ENCODE results near the gene ST6GALNAC2.
"Not testable (repeated sequence)": the region's sequence is repeated elsewhere in the genome, so short reads cannot be mapped to it uniquely, and the experiment has no call there.

The ST6GALNAC2 gene

DNA sequence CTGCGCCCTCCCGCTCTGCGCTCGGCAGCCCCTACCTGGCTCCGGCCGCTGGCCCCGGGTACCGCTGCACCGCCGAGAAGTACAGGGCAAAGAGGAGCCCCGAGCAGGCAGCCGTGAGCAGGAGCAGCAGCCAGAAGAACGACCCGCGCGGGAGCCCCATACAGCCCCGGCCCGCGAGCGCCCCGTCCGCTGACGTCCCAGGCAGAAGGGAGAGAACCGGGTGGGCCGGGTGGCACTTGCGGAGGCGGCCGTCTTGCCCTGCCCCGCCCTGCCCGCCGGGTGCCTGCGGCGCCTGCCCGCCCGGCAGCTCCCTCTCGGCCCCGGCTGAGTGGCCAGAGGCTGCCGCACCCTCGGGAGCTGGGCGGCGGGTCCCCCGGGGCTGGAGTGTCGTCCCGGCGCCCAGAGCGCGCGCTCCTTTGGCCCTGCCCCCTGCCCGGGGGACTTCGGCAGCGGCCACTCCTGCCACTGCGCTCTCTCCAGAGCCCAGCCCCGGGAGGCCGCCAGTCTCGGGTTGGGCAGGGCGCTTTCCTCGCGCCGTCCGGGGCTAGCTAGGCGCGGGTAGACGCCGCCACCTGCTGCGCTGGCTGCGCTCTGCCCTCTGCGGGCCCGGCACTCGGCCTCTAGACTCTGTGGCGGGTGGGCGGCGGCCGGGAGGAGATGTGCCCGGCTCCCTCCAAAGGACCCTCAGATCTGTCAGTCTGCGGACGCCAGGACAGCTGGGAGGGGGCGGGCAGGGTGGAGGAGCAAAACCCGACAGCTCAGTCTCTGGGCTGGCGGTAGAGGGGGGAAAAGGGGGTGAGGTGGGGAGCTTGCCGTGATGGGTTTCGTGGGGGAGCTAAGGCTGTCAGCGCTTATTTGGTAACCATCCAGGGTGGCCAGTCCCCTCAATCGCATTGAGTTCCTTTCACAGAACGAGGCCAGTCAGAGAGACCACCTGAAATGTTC, at the start of gene ST6GALNAC2:
TSS of gene ST6GALNAC2 (minus strand) at position 212 of the 945 bp plus-strand sequence. CDS start at position 160, 52 bp downstream.
- DNase-seq, result peak in 13 of 56 donors; percentile 1 to 72 (median 19)

DNA sequence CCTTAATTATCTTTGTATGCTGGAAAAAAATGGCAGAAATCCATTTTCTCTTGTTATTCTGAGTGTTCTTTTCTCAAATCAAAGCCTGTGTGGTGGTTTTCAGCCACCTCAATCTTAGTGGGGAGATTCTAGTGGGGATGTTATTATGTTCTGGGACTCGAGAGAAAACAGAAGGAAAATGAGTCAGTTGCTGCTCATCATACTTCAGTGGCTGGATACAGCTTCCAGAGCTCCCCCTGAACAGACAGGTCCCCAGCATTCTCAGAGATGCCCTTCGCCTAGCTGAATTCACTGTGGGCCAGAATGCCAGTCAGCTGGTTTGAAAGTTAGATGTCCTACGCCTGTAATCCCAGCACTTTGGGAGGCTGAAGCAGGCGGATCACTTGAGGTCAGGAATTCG, 49.4 kb upstream of the ST6GALNAC2 start:
- no peak for DNase-seq

DNA sequence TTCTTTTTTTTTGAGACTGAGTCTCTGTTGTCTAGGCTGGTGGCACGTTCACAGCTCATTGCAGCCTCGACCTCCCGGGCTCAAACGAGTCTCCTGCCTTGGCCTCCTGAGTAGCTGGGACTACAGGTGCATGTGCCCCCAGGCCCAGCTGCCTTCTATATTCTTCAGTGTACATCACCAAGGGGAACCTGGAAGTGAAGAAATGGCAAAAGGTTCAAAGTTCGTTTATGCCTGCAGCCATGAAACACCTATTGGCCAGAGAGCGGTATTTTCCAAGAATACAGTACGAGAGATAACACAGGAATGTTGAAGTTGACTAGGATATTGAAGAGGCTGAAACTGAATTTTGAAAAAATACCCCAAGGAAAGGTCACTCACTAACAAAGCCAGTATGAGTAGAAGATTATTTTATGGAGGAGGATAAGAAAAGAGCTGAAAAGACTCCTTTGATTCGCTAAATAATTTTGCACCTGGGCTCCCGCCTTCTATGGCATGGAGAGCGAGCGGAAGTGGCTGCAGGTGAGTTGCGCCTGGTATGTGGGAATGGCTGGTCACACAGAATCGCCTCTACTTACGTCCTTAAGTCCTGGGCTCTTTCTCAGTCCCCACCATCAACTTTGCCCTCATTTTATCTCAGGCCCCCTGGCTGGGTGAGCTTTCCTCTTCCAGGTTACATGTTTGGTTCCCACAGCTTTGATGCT, 48.1 kb upstream of the ST6GALNAC2 start:
- no peak for DNase-seq

DNA sequence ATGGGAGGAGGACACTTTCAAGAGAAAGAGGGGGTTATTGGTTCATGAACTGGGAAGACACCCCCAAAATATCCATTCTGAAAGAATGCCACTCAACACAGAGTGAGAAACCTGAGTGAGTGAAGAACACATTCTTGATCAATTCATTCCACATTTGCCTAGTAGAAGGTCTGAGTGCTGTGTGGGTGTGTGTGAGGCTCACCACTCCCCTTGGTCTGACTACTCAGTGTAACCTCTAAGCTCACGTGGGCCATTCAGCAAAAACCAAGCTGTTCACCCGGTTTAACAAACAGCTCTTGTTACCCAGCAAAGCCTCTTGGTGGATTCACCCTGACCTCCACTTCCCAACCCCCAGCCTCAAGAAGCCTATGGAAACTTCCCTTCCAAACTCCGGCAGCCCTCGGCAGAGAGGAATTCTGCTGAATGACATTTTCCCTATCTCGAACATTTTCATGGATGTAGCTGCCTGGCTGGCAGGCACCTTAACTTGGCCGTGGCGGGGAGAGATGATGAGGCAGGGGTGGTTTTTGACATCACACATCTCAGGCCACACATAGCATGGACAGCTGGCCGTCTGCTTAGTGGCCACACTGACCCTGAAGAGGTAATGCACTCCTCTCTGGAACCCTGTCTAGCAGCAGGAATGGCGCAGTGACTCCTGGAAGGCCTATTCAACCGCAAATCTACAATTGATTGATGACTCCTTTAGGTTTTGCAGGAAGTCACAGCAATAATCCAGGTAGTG, 46.3 kb upstream of the ST6GALNAC2 start:
- DNase-seq, result no peak

DNA sequence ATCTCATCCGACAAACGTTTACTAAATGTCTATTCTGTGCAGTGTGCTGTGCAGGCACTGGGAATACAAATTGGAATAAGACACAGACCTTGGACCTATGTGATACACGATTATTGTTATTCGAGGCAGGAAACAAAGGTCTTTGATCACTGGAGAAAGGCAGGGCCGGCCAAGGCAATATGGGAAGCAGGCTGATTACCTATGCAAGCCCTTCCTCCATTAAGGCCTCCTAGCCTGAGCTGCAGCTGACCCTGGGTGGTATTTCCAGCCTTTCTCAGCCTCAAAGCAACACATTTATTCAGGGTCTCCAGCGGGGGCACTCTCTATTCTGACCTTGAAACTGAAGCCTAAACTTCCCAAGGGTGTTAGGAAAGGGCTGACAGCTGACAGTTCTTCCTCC, 44.5 kb upstream of the ST6GALNAC2 start:
- no peak for DNase-seq

DNA sequence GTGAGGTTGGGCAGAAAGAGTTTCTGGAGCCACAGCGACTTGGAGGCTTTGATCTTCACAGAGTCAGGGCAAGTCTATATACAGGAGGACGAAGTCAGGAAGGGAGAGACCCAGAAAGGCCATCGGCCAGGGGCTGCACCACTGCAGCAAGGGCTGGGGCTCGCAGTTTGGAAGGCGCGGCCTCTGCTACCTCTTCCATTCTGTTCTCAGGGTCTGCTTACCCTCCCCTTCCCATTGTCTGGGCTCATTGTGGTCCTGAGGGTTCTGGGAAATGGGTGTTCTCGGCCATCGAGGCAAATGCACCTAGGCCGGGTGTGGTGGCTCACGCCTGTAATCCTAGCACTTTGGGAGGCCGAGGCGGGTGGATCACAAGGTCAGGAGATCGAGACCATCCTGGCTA, 41.9 kb upstream of the ST6GALNAC2 start:
- no peak for DNase-seq

DNA sequence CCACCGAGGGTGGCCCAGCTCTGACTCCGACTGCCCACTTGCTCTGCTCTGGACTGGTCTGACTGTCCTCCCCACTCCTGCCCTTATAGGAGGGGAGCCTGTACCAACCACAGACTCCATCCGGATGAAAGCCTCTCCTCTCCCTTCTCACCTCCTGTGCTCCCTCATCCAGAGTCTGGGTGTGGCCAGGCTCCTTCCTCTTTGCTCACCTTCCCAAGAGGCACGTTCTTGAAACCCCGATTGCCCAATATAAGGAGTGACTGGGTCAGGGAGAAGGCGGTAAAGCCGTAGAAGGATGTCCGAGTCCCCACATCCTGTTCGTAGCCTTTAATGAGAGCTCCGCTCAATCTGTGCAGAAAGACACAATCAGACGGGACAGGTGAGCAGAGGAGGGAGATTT, 40.8 kb upstream of the ST6GALNAC2 start:
- no peak for DNase-seq

DNA sequence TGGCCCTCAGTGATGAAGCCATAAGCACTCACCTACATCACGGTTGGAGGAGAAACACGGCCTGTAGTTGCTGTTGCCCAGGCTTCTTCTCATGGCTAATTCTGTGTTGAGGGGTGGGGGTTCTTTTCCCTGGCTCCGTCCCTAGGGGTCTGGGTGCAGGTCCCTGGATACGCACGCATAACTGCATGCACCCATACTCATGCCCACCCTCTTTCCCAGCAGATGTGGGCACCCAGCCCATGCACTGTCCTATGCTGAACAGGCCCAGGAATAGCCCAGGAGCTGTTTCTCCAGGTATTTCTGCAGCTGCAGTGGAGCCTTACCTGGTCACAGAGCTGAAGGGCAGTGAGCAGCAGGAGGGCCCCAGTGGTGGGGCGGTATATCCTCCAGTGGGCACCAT, 39.8 kb upstream of the ST6GALNAC2 start:
- no peak for DNase-seq

DNA sequence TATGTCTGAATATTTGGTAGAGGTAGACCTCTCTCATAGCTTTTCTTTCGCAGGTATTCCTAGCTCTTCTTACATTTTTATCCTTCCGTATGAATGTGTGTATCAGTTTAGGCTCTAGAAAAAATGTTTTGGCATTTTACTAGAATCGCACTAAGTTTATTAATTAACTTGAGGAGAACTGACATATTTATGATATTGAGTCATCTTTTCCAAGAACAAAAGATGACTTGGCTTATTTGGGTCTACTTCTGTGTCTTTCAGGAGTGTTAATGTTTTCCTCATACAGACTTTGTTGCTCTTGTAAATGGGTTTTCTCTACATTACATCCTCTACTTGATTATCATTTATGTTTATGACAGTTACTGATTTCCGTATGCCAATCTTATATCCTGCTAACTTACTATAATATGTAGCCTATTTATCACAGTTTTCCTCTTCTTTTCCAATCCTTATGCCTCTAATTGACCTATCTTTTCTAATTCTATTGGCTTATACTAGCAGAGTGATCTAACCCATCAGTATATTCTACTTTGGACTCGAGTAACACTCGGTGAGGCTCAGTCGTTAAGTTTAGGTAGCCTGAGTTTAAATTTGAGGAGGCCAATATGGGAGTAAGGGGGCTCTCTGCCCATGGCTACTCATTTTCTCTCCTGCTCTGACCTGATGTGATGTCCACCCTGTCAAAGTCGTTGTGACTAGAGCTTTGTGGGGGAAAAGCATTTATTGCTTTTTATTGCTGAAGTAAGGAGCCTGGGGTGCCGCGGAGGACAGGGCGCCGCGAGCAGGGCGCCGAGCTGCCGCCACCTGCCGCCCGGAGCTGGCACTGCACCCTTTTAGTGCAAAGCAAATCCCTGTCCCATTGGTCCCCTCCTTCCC, 37.8 kb upstream of the ST6GALNAC2 start:
- peak in 48 of 56 donors; percentile 3 to 77 (median 38) for DNase-seq

DNA sequence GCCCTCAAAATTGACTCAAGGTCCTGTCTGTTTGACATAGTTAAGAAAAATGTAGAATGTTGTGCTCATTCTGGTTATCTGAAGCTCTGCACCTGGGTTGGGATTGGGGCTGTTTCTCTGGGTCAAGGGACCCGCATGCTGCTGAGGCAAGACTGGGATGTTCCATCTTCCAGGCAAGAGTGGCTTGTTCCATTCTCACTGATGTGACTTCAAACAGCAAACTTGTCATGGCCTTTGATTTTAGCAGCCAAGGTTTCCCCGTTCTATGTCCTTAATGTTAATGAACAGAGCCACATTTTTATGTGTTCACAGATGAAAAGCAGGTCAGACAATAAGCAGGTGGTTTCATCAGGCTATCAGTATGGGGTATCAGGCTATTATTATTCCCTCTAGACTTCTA, 32.2 kb upstream of the ST6GALNAC2 start:
- DNase-seq, result no peak

DNA sequence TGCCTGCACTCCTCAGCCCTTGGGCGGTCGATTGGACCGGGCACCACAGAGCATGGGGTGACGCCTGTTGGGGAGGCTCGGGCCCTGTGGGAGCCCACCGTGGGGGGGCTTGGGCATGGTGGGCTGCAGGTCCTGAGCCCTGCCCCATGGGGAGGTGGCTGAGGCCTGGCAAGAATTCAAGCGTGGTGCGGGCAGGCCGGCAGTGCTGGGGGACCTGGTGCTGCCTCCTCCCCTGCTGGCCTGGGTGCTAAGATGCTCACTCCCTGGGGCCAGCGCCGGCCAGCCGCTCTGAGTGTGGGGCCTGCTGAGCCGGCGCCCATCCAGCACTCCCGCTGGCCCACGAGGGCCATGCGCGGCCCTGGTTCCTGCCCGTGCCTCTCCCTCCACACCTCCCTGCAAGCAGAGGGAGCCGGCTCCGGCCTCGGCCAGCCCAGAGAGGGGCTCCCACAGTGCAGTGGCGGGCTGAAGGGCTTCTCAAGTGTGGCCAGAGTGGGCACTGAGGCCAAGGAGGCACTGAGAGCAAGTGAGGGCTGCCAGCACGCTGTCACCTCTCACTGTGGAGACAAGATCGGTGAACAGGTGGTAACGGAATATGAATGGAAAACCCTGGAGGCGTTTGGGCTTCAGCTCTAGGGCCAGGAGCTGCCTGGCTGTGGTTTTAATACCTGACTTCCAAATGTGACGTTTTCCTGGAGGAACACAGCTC, 29.4 kb upstream of the ST6GALNAC2 start:
- DNase-seq, result no peak

DNA sequence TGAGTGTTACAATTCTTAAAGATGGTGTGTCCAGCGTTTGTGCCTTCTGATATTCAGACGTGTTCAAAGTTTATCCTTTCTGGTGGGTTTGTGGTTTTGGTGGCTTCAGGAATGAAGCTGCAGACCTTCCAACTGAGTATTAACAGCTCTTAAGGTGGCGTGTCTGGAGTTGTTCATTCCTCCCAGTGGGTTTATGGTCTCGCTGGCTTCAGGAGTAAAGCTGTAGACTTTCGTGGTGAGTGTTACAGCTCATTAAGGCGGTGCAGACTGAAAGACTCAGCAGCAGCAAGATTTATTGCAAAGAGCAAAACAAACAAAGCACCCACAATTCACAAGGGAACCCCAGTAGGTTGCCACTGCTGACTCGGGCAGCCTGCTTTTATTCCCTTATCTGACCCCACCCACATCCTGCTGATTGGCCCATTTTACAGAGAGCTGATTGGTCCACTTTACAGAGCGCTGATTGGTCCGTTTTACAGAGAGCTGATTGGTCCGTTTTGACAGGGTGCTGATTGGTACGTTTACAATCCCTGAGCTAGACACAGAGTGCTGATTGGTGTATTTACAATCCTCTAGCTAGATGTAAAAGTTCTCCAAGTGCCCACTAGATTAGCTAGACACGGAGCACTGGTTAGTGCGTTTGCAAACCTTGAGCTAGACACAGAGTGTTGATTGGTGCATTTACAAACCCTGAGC, 28.6 kb upstream of the ST6GALNAC2 start:
- DNase-seq, result not testable (repeated sequence)

DNA sequence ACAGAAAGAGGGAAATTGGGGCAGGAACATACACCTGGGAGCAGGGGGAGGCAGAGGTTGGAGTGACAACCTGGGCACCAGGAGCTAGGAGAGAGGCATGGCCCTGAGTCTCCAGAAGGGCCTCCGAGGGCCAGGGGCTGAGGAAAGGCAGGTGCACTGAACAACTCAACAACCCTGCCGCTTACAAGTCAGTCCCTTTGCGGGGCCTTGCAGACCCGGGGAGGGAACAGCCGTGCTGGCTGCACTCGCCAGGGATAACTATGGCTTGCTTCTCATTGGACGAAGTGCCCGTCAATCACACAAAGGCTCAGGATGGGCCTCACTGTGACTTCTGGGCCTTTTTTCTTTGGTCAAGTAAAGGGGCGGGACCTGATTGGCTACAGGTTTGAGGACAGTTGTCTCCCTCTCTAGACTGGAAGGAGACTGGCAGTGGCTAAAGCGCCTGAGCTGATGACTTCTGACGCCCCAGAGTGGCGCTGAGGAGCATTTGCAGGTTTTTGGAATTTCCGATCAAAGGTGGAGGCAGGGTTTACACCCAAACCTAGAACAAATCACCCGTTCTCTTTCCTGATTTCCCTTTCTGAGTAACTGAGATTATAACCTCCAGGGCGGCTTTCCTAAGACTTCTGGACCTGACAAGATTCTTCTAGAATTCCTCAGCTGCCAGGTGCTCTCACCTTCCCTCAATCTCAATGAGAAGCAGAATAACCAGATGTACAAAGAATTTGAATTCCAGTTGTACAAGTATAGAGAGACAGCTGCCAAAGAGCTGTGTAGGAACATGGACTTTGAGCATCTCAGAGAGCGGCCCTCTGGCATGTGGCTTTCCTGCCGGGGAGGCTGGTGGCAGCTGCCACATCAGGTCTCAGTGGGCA, 27.6 kb upstream of the ST6GALNAC2 start:
- DNase-seq, result no peak

DNA sequence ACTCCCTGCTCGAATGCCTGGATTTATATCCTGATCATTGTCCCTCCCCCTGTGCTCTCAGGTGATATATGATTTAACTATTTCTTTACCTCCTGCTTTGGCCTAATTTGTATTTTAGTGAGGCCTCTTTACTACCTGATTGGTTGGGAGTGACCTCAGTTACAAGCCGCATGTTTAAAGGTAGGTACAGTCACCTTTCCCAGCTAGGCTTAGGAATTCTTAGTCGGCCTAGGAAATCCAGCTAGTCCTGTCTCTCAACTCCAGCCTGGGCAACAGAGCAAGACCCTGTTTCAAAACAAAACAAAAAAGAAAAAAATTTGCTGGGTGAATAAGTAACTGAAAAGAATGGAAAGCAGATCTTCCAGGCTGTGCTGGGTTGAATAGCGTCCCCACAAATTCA, 26.8 kb upstream of the ST6GALNAC2 start:
- no peak for DNase-seq

DNA sequence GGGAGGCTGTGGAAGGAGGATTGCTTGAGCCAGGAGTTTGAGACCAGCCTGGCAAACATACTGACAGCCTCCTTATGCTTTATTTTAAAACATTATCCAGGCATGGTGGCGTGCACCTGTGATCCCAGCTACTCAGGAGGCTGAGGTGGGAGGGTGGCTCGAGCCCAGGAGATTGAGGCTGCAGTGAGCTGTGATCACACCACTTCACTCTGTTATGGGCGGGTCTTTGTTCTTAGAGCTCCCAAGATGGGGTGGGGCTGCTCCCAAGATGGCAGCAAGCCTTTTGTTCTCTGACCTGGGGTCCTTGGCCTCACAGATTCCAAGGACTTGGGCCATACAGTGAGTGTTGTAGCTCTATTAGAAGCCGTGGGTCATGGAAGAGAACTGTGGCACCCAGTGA, 26.1 kb upstream of the ST6GALNAC2 start:
- DNase-seq, result no peak

DNA sequence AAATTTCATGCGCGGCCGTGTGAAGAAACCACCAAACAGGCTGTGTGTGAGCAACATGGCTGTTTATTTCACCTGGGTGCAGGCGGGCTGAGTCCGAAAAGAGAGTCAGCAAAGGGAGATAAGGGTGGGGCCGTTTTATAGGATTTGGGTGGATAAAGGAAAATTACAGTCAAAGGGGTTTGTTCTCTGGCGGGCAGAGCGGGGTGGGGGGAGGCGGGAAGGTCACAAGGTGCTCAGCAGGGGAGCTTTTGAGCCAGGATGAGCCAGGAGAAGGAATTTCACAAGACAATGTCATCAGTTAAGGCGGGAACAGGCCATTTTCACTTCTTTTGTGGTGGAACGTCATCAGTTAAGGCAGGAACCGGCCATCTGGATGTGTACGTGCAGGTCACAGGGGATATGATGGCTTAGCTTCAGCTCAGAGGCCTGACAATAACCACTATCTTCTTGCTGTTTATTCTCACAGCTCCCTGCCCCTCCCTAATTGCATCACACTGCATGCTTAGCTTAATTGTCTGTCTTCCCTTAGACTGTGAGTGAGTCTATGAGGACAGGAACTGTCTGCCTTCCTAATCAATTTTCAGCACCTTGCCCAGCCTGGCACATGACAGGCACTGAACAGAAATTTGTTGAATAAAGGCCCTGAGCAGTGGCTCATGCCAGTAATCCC, 25.6 kb upstream of the ST6GALNAC2 start:
- not testable (repeated sequence) for DNase-seq

DNA sequence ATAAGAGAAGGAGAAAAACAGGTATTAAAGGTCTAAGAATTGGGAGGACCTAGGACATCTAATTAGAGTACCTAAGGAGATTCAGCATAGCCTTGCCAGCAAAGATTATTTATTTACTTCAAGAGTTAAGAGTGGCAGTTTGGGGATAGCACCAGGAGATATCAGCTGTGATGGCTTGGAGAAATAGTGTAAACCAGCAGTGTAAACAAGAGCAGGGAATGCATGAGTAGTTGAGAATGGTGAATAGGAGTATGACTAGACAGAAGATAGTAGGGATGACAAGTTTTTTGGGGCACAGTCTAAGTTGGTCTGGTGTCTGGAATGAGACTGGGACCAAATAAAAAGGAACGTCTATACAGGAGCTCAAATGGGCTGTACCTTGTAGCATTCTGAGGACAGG, 21.0 kb upstream of the ST6GALNAC2 start:
- DNase-seq, result not testable (repeated sequence)

DNA sequence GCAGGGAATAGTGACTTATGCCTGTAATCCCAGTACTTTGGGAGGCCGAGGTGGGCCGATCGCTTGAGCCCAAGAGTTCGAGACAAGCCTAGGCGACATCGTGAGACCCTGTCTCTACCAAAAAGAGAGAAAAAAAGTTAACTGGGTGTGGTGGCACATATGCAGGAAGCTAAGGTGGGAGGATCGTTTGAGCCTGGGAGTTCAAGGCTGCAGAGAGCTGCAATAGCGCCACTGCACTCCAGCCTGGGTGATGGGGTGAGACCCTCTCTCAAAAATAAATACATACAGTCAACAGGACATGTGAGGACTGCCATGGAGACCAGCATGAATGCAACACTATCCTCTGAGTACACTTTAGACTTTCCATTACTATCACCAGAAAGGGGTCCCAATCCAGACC, 15.4 kb upstream of the ST6GALNAC2 start:
- no peak for DNase-seq
